Upper lobe of left lung (tissue), 6 donors: ENCODE results near the gene TMEM59. TPM values are rescaled to one million over a fixed set of nuclear protein-coding genes. Genes with fewer than 3 reads are reported as not detected.

ENCODE experiments used
- ATAC-seq, 2 donors: fragments of 200-7000 bp; cut with Tn5 transposase; one replicate each; pipeline ENCODE4 v1.9.1; 2022; ENCODE audit warnings: mild to moderate bottlenecking in 2 of 2, moderate library complexity in 2 of 2; ENCODE audit not compliant: low FRiP score in 2 of 2
- DNase-seq, 2 donors: peaks; one replicate each; pipeline ENCODE4 v3.0.0-alpha.2; 2019 to 2020
- H3K27ac ChIP-seq, 4 donors: fragments of 200-600 bp; sonication (generic); one replicate each; pipeline ENCODE4 v1.5.1; 2016 to 2019
- H3K27me3 ChIP-seq, 4 donors: fragments of 200-600 bp; sonication (generic); one replicate each; pipeline ENCODE4 v1.5.1; 2017 to 2019
- H3K36me3 ChIP-seq, 4 donors: fragments of 200-600 bp; sonication (generic); one replicate each; pipeline ENCODE4 v1.5.1; 2016 to 2019
- H3K4me1 ChIP-seq, 4 donors: fragments of 200-600 bp; sonication (generic); one replicate each; pipeline ENCODE4 v1.5.1; 2018 to 2019
- H3K4me3 ChIP-seq, 4 donors: fragments of 200-600 bp; sonication (generic); one replicate each; pipeline ENCODE4 v1.5.1; 2017 to 2019; ENCODE audit warnings: mild to moderate bottlenecking in 2 of 4, moderate library complexity in 1 of 4
- H3K9me3 ChIP-seq, 4 donors: fragments of 200-600 bp; sonication (generic); one replicate each; pipeline ENCODE4 v1.5.1; 2018 to 2019
- CTCF ChIP-seq, 6 experiments: fragments of 450-650 bp in 4 of 6; fragments of 200-600 bp in 2 of 6; sonication (generic) in 2 of 6; IDR thresholded peaks; one replicate each; pipeline ENCODE4 v1.5.1; 2016 to 2019; ENCODE audit warnings: antibody characterized with exemption in 6 of 6
- EP300 ChIP-seq, 4 donors: sonication (generic); formaldehyde crosslinking; IDR thresholded peaks; one replicate each; pipeline ENCODE4 v1.5.1; 2017; ENCODE audit warnings: antibody characterized with exemption in 4 of 4, control low read depth in 2 of 4
- POLR2A ChIP-seq, 4 donors: fragments of 450-650 bp; IDR thresholded peaks; one replicate each; pipeline ENCODE4 v1.5.1; 2016 to 2017; ENCODE audit warnings: antibody characterized with exemption in 4 of 4, mild to moderate bottlenecking in 2 of 4
- POLR2AphosphoS5 ChIP-seq, 2 donors: sonication (generic); formaldehyde crosslinking; IDR thresholded peaks; one replicate each; pipeline ENCODE4 v1.5.1; 2017; ENCODE audit warnings: antibody characterized with exemption in 2 of 2
- WGBS, 2 donors: methylation state at CpG; one replicate each; pipeline ENCODE4 v1.1.5; 2017 to 2018; 5-methylcytosine and 5-hydroxymethylcytosine counted together
- total RNA-seq, 6 donors: library from RNA; depleted of rRNA in 4 of 6; stranded (reverse); fragments of >200 nt in 4 of 6; gene quantifications; one replicate each; pipeline versions ENCODE4 v1.1.0 to v1.2.1, GENCODE V29; 2016 to 2021
- donor health status: DM: no; HTN: no; CAD: no; lungs with moderate emphysema.
- donor health status: DM: no; HTN: yes; CAD: no; lungs with severe emphysema.

TMEM59 gene
- total RNA-seq, result 100 to 1,000 TPM in 5 of 6 donors, 10 to 100 TPM in 1; 66.0 to 432 (median 263) TPM

DNA sequence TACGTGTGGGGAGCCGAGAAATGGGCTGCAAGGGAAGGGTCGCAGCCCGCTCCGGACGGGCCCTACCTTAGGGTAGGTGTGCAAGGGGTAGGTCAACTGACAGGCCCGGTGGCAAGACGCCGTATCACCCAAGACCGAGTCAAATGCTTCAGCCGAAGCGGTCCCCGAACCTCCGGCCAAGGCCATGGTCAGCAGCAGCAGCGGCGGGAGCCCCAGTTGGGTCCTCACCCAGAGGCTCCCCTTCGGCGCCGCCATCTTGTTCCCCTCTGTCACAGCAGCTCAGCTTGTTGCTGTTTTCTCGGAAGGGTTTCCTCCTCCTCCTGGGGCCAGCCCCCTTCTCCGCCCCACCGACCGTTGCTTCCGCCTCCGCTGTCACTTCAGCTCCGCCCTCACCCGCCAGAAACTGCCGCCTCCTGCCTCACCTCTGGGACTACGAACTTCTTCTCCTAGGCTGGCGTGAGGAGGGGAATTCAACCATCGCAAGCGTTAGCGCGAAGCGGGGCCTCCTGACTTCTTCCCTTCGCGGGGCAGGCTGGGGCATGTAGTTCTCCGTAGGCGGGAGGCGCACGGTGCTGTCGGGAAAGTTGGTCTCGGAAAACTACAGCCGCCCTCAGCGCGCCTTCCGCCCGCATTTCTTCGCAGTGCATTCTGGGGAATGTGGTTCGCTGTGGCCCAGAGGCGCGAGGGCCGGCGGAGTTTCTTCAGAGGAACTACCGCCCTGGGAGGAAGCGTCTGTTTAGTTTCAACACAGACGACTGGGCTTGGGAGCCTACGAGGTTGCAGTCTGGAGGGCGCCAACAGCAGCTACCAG is at the start of gene TMEM59, which contains the start of gene TCEANC2:
Gene TMEM59 (minus strand): TSS at position 271 of the 811 bp plus-strand sequence. CDS start 16 bp downstream, at position 255.
Gene TCEANC2 (plus strand): TSS at position 675 of the 811 bp plus-strand sequence. CDS start 815 bp downstream, outside the sequence.
- peak; percentile 98 to 99 for ATAC-seq
- peaks cover 43 to 59% (median 46%) of the 10 kb centered on the region in 4 donors for H3K4me1 ChIP-seq

GRCh38 chr1:54100500-54100899 is 47.5 kb upstream of the TMEM59 start:
- H3K4me1 ChIP-seq, result peaks cover 5 to 11% (median 7%) of the 10 kb centered on the region in 4 donors
- H3K4me3 ChIP-seq, result no peak overlapping the region

More for the DNA sequence above, at the start of gene TMEM59, which contains the start of gene TCEANC2:
- Histone ChIP-seq H3K27ac (peak within 1 kb of the TSS; percentile 96 to 99 (median 98)), H3K27me3 (no peaks in the 10 kb centered on the region), H3K4me3 (peak within 1 kb of the TSS; percentile 67 to 95 (median 90)), H3K9me3 (no peaks in the 10 kb centered on the region), H3K36me3 (no peaks in the 10 kb centered on the region)
- DNase-seq, result peak; percentile 95 to 98
- 0% methylated on average over 35 to 50 of the region's 59 CpGs for WGBS, 2 donors
- TF ChIP-seq POLR2AphosphoS5 (IDR thresholded peaks at IDR 0.05) (peak; percentile 87 to 93), CTCF (IDR thresholded peaks at IDR 0.05) (peak in 2 of 6 experiments; percentile 29 to 32), EP300 (IDR thresholded peaks at IDR 0.05) (no peak), POLR2A (IDR thresholded peaks at IDR 0.05) (peak; percentile 38 to 93 (median 80))

GRCh38 chr1:54099061-54099610 is 46.1 kb upstream of the TMEM59 start:
- Histone ChIP-seq H3K36me3 (peaks cover 0 to 8% (median 4%) of the 10 kb centered on the region in 4 donors), H3K9me3 (no peaks in the 10 kb centered on the region), H3K27me3 (no peaks in the 10 kb centered on the region), H3K4me1 (peaks cover 11 to 18% (median 13%) of the 10 kb centered on the region in 4 donors), H3K4me3 (no peak overlapping the region), H3K27ac (no peak overlapping the region)
- ATAC-seq (no peak), DNase-seq (no peak)
- 77 to 83% methylated on average over 6 of the region's 6 CpGs for WGBS, 2 donors
- no peak for TF ChIP-seq CTCF (IDR thresholded peaks at IDR 0.05)
- no peak for TF ChIP-seq POLR2AphosphoS5 (IDR thresholded peaks at IDR 0.05)
- TF ChIP-seq EP300 (IDR thresholded peaks at IDR 0.05), result no peak
- TF ChIP-seq POLR2A (IDR thresholded peaks at IDR 0.05), result no peak

More at GRCh38 chr1:54100500-54100899, 47.5 kb upstream of the TMEM59 start:
- TF ChIP-seq CTCF (IDR thresholded peaks at IDR 0.05) (no peak), EP300 (IDR thresholded peaks at IDR 0.05) (no peak), POLR2A (IDR thresholded peaks at IDR 0.05) (no peak), POLR2AphosphoS5 (IDR thresholded peaks at IDR 0.05) (no peak)
- DNase-seq (no peak), ATAC-seq (no peak)
- H3K9me3 ChIP-seq, result no peaks in the 10 kb centered on the region
- peaks cover 0 to 8% (median 4%) of the 10 kb centered on the region in 4 donors for H3K36me3 ChIP-seq
- H3K27ac ChIP-seq, result no peak overlapping the region
- WGBS, 2 donors, result 64 to 68% methylated on average over 2 of the region's 2 CpGs
- no peaks in the 10 kb centered on the region for H3K27me3 ChIP-seq

- Histone ChIP-seq H3K4me1 (peaks cover 11 to 18% (median 13%) of the 10 kb centered on the region in 4 donors), H3K27ac (no peak overlapping the region), H3K27me3 (no peaks in the 10 kb centered on the region), H3K9me3 (no peaks in the 10 kb centered on the region), H3K4me3 (no peak overlapping the region), H3K36me3 (peaks cover 0 to 8% (median 2%) of the 10 kb centered on the region in 4 donors)
- DNase-seq, result no peak
- ATAC-seq, result no peak
- whole genome bisulfite sequencing, 2 donors, result 68 to 75% methylated on average over 7 of the region's 7 CpGs
- TF ChIP-seq POLR2AphosphoS5 (IDR thresholded peaks at IDR 0.05), result no peak
Observed at GRCh38 chr1:54096877-54097240, 43.9 kb upstream of the TMEM59 start.

- no peaks in the 10 kb centered on the region for H3K9me3 ChIP-seq
- TF ChIP-seq EP300 (IDR thresholded peaks at IDR 0.05) (no peak), POLR2A (IDR thresholded peaks at IDR 0.05) (no peak), POLR2AphosphoS5 (IDR thresholded peaks at IDR 0.05) (no peak), CTCF (IDR thresholded peaks at IDR 0.05) (no peak)
- DNase-seq, result no peak
- H3K36me3 ChIP-seq, result peaks cover 0 to 8% (median 2%) of the 10 kb centered on the region in 4 donors
- ATAC-seq, result no peak
- H3K4me3 ChIP-seq, result peak overlapping the region in 1 of 4 donors; percentile 7
- H3K4me1 ChIP-seq, result peaks cover 11 to 18% (median 13%) of the 10 kb centered on the region in 4 donors
- H3K27ac ChIP-seq, result no peak overlapping the region
- H3K27me3 ChIP-seq, result no peaks in the 10 kb centered on the region
- 52 to 61% methylated on average over 22 to 25 of the region's 25 CpGs for WGBS, 2 donors
Observed at GRCh38 chr1:54096227-54096876, 43.3 kb upstream of the TMEM59 start.
